GM23248 (cell line): ENCODE results near the gene RHPN2. TPM values are rescaled to one million over a fixed set of nuclear protein-coding genes. Genes with fewer than 3 reads are reported as not detected.
"Not testable (repeated sequence)": the region's sequence is repeated elsewhere in the genome, so short reads cannot be mapped to it uniquely, and the experiment has no call there.

Experiments
- DNase-seq: peaks from one replicate; pipeline ENCODE4 v3.0.0-alpha.2; 2015
- H2AFZ ChIP-seq: fragments of 200-600 bp; sonication (generic); 2 replicates; pipeline ENCODE4 v1.6.1; 2016; ENCODE audit warnings: antibody characterized with exemption
- H3F3A ChIP-seq: fragments of 200-600 bp; sonication (generic); 2 replicates; pipeline ENCODE4 v1.6.1; 2016; ENCODE audit warnings: mild to moderate bottlenecking, antibody characterized with exemption, mixed run types; ENCODE audit not compliant: insufficient read depth
- H3K27ac ChIP-seq: fragments of 200-600 bp; sonication (generic); 2 replicates; pipeline ENCODE4 v1.5.1; 2016; ENCODE audit warnings: mild to moderate bottlenecking
- H3K27me3 ChIP-seq: fragments of 200-600 bp; sonication (generic); replicated peaks from 2 replicates; pipeline ENCODE4 v1.6.1; 2016; ENCODE audit warnings: mild to moderate bottlenecking; ENCODE audit not compliant: insufficient read depth
- H3K36me3 ChIP-seq: fragments of 200-600 bp; sonication (generic); 2 replicates; pipeline ENCODE4 v1.6.1; 2016; ENCODE audit warnings: low read depth, mild to moderate bottlenecking
- H3K4me1 ChIP-seq: fragments of 200-600 bp; sonication (generic); 2 replicates; pipeline ENCODE4 v1.6.1; 2016; ENCODE audit warnings: mild to moderate bottlenecking; ENCODE audit not compliant: insufficient read depth
- H3K4me2 ChIP-seq: fragments of 200-600 bp; sonication (generic); one replicate; pipeline ENCODE4 v1.6.1; 2016; ENCODE audit warnings: mild to moderate bottlenecking; ENCODE audit not compliant: unreplicated experiment
- H3K4me3 ChIP-seq: fragments of 200-600 bp; sonication (generic); 2 replicates; pipeline ENCODE4 v1.5.1; 2016; ENCODE audit warnings: mild to moderate bottlenecking
- H3K79me2 ChIP-seq: fragments of 200-600 bp; sonication (generic); 2 replicates; pipeline ENCODE4 v1.6.1; 2016; ENCODE audit warnings: mild to moderate bottlenecking; ENCODE audit not compliant: insufficient read depth
- H3K9ac ChIP-seq: fragments of 200-600 bp; sonication (generic); 2 replicates; pipeline ENCODE4 v1.6.1; 2016; ENCODE audit warnings: mild to moderate bottlenecking
- H3K9me2 ChIP-seq: fragments of 200-600 bp; sonication (generic); 2 replicates; pipeline ENCODE4 v1.6.1; 2016; ENCODE audit warnings: mixed run types, mild to moderate bottlenecking, moderate library complexity; ENCODE audit not compliant: insufficient read depth
- H3K9me3 ChIP-seq: fragments of 200-600 bp; sonication (generic); one replicate; pipeline ENCODE4 v1.6.1; 2017; ENCODE audit warnings: low read depth
- H4K20me1 ChIP-seq: fragments of 200-600 bp; sonication (generic); 2 replicates; pipeline ENCODE4 v1.6.0; 2016; ENCODE audit not compliant: insufficient read depth
- EZH2 ChIP-seq: fragments of 200-600 bp; sonication (generic); IDR thresholded peaks from 2 replicates; pipeline ENCODE4 v1.6.1; 2018; ENCODE audit warnings: antibody characterized with exemption, mild to moderate bottlenecking; ENCODE audit not compliant: insufficient read depth, poor library complexity, severe bottlenecking
- EZH2phosphoT487 ChIP-seq: fragments of 200-600 bp; sonication (generic); IDR thresholded peaks from 2 replicates; pipeline ENCODE4 v1.6.1; 2018; ENCODE audit warnings: antibody characterized with exemption, moderate library complexity, mild to moderate bottlenecking, low read depth; ENCODE audit not compliant: insufficient read depth
- WGBS, 2 experiments: methylation state at CpG; one replicate each; pipeline ENCODE4 v1.1.6; 2015 to 2017; ENCODE audit warnings: low lambda C conversion rate in 2 of 2, low coverage in 1 of 2; ENCODE audit errors: missing lambda C conversion rate in 2 of 2; 5-methylcytosine and 5-hydroxymethylcytosine counted together
- in situ Hi-C: fragments of 300-500 bp; cut with MboI; formaldehyde crosslinking; loops from 2 replicates; pipeline ENCODE4 v1.15.0; 2020
- polyA plus RNA-seq: library from polyadenylated mRNA; unstranded; fragments of >200 nt; fragmentation: Nextera tagmentation; extraction: Ambion mirVana; gene quantifications from 2 replicates; pipeline ENCODE4 v1.2.1, GENCODE V29; 2016
- total RNA-seq: library from RNA; depleted of rRNA; stranded (reverse); fragments of >200 nt; shearing (Covaris generic); gene quantifications from 2 replicates; pipeline ENCODE4 v1.2.3, GENCODE V29; 2014

The RHPN2 gene
- total and polyA plus RNA-seq, 2 experiments from 2014 or later: 1.3 to 1.5 TPM

- Histone ChIP-seq H2AFZ (no peak overlapping the region), H3K4me3 (no peak overlapping the region), H3K27ac (no peak overlapping the region), H3K79me2 (no peaks in the 10 kb centered on the region), H3K4me2 (no peak overlapping the region), H3K4me1 (no peaks in the 10 kb centered on the region), H3K27me3 (no peaks in the 10 kb centered on the region), H3K9ac (no peak overlapping the region), H3K36me3 (no peaks in the 10 kb centered on the region), H4K20me1 (no peaks in the 10 kb centered on the region), H3K9me2 (no peaks in the 10 kb centered on the region), H3F3A (no peaks in the 10 kb centered on the region), H3K9me3 (no peaks in the 10 kb centered on the region)
- in situ Hi-C loops: no loop called here
- 72 to 73% methylated on average over 10 of the region's 10 CpGs for WGBS, 2 experiments
- no peak for TF ChIP-seq EZH2
- TF ChIP-seq EZH2phosphoT487: no peak
- DNase-seq: no peak
These were observed 25.5 kb downstream of the RHPN2 start for GRCh38 chr19:33039108-33039599.

GRCh38 chr19:33037168-33038025 lies 27.3 kb downstream of the RHPN2 start:
- not testable (repeated sequence) for H2AFZ ChIP-seq

GRCh38 chr19:33036370-33037167 lies 28.1 kb downstream of the RHPN2 start:
- H3K27ac ChIP-seq, H3K9me3 ChIP-seq, DNase-seq, H3K9me2 ChIP-seq, H3K4me1 ChIP-seq, H3K27me3 ChIP-seq, H2AFZ ChIP-seq, H3F3A ChIP-seq, H3K9ac ChIP-seq, H4K20me1 ChIP-seq, H3K4me3 ChIP-seq, in situ Hi-C loops, H3K4me2 ChIP-seq, H3K36me3 ChIP-seq, H3K79me2 ChIP-seq: not testable (repeated sequence)
- WGBS, 2 experiments: 92% methylated on average over 23 to 45 of the region's 45 CpGs

More at GRCh38 chr19:33037168-33038025, 27.3 kb downstream of the RHPN2 start:
- H3K4me1 ChIP-seq, H3K36me3 ChIP-seq, H3K4me3 ChIP-seq, H3F3A ChIP-seq, H3K9me2 ChIP-seq, DNase-seq, H3K9me3 ChIP-seq, H3K27ac ChIP-seq, H3K9ac ChIP-seq, H3K4me2 ChIP-seq, H3K79me2 ChIP-seq, H3K27me3 ChIP-seq, H4K20me1 ChIP-seq, in situ Hi-C loops: not testable (repeated sequence)
- WGBS, 2 experiments: 62 to 64% methylated on average over 18 of the region's 18 CpGs

GRCh38 chr19:33035461-33035860 lies 29.2 kb downstream of the RHPN2 start:
- Histone ChIP-seq H3K4me1 (no peaks in the 10 kb centered on the region), H3K4me3 (no peak overlapping the region), H3K9ac (no peak overlapping the region), H2AFZ (no peak overlapping the region), H3F3A (no peaks in the 10 kb centered on the region), H3K36me3 (no peaks in the 10 kb centered on the region), H3K9me2 (no peaks in the 10 kb centered on the region), H3K79me2 (no peaks in the 10 kb centered on the region), H3K27ac (no peak overlapping the region), H4K20me1 (no peaks in the 10 kb centered on the region), H3K9me3 (no peaks in the 10 kb centered on the region), H3K27me3 (no peaks in the 10 kb centered on the region), H3K4me2 (no peak overlapping the region)
- TF ChIP-seq EZH2: no peak
- TF ChIP-seq EZH2phosphoT487: no peak
- in situ Hi-C loops: no loop called here
- 74 to 85% methylated on average over 10 of the region's 10 CpGs for WGBS, 2 experiments
- no peak for DNase-seq
